Activated CD8-positive, alpha-beta memory T cell treated with anti-CD3 and anti-CD28 coated beads, Interleukin-2, amount 50 U/mL, for 24 hours (primary cell): ENCODE results near the gene STX16.
"Not testable (repeated sequence)": the region's sequence is repeated elsewhere in the genome, so short reads cannot be mapped to it uniquely, and the experiment has no call there.

ENCODE experiments used
- DNase-seq: peaks from one replicate; pipeline ENCODE4 v3.0.0-alpha.2; 2020; ENCODE audit errors: extremely low read depth

Gene STX16

DNA sequence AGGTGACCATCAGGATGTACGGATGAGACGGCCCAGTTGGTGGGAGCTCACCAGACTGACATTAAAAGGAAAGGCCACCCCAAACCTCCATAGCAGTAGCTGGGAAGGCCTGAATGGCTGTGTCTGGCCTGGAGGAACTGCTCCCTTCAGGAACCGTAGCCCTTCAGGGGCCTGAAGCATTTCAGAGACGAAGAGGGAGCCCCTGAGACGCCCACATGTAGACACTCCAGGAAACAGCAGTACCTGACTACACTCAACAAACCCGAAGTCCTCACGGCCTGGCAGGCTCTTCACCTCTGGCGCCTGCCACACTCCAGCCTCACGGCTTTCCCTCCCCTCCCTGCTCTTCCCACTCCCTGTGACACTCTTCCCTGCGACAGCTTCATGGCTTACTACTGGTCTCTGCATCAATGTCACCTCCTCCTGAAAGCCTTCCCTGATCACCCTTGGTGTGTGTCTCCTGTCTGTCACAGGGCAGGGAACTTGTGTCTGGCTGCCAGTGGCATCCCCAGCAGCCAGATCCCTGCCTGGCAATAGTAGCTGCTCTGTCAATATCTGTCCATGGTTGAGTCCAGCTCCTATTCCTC lies 14.6 kb upstream of the STX16 start:
- no peak for DNase-seq

DNA sequence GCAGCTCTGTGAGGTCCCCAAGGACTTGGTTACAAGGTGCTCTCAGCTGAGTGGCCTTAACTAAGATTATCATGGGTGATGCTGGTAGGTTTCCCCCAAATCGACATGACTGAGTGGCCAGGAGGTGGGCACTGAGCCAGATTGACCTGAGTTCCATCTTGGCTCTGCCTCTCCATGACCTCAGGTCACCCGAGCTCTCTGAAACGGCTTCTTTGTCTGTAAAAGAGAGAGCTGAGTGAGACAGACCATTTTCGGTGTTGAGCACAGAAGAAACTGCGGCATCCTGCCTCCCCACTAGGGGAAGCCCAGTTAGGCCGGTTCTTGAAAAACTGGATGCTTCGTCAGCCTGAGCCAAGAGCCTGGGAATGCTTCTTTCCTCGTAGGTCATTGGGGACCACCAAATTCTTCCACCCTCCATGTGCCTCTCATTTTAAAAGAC lies 14.1 kb upstream of the STX16 start:
- no peak for DNase-seq

GRCh38 chr20:58637466-58638213 lies 13.4 kb upstream of the STX16 start:
- no peak for DNase-seq

GRCh38 chr20:58638467-58639181 lies 12.5 kb upstream of the STX16 start:
- DNase-seq = no peak

DNA sequence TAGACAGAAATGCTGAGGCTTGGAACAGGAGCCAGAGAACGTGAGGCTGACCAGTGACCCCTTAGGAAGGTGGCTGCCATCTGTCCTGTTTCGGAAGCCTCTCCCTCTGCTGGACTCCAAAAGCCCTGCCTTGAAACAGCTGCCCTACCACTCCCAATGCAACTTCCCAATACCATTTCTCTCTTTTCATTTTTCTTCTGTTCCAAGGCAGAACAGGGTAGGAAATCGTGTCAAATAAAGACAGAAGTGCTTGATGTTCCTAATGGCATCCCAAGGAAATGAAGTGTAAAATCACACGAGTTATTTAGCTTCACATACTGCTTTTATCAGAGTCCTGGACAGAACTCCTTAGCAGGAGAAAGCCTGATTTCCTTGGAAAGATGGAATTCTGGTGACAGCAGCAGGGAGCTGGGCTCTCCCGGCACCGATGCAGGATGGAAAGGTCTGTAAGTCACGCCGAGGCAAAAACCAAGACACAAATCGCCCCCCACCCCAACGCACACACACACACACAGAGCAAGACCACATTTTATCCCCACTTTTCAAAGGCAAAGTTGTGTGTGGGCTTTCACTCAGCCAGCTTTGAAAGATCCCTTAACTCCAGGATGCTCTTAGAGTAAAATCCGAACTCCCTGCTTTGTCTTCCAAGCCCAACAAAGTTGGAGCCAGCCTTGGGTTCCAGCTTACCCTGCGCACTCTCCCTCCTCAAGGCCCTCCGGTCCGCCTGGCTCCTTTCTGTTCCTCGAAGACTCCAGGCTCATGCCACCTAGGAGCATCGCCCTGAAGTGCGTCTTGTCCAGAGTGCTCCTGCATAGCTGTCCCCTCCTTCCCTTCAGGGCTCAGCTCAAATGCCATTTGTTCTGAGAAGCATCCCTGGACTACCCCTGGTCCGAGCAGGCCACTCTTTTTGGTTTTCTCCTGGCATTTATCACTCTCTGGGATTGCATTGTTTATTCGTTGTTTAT lies 11.6 kb upstream of the STX16 start:
- DNase-seq = no peak

- no peak for DNase-seq
These were observed 10.6 kb upstream of the STX16 start for GRCh38 chr20:58640446-58640845.

DNA sequence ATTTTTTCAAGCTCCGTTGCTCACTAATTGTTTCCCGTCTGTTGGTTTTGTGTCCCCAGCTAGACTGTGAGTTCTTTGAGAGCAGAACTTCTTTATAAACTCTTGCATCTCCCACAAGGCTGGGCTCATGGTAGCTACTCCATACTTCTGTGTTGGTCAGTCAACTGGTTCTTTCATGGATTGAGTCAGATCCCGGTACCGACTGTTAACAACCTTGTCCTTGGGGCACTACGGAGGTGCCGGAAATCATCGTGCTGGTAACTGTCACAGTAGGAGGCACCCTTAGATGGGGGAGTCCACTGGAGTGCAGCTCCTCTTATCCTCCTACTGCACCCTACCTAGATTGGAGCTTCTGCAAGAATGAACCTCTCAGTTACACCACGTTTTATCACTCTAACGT lies 8.6 kb upstream of the STX16 start:
- no peak for DNase-seq

- not testable (repeated sequence) for DNase-seq
These were observed 8.2 kb upstream of the STX16 start for GRCh38 chr20:58642896-58643295.

- no peak for DNase-seq
These were observed 5.6 kb upstream of the STX16 start for GRCh38 chr20:58645412-58645968.

GRCh38 chr20:58646257-58646656 lies 4.8 kb upstream of the STX16 start:
- DNase-seq = no peak

DNA sequence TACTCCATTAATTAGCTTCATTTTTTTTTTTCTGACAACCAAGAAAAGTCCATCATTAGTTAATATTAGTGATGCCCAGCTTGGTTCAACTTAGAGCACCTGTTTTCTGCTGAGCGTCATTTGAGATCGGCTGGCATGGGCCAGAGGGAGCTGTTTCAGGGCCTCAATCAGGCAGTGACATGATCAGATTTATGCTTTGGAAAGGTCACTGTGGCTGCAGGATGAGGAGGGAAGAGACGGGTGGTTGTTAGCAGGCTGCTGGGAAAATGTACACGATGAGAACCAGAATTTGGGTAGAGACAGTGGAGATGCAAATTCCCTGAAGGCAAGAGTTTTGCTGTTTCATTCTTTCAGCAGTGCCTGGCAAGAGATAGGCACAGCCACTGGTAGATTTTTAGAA lies 4.4 kb upstream of the STX16 start:
- DNase-seq = no peak

DNA sequence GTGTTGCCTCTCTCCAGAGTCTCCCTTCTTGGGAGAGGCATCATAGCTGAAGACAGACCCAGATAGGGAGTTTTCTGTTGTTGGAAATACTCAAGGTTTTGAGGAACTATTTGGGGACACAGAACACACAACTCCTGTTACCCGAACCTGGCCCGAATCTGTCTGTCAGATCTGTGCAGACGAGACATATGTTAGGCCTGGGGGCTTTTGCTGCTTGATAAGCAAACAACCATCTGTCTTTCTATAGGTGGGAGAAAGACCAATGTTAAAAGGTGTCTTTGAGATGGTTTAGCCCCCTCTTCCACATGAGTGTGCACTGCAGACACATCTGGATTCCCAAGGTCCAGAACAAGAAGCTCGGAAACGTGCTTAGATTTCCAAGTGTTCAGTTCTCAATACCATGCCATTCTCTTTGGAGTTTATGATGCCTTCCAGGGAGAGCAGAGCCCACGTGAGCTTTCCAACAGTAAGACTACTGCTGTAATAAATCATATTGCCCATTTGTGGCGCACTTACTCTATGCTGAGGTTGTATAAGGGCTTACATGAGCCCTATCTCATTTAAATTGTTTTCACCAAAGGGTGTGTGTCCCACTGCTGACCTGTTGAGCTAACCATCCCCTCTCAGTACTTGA lies 3.8 kb upstream of the STX16 start:
- DNase-seq = no peak

DNA sequence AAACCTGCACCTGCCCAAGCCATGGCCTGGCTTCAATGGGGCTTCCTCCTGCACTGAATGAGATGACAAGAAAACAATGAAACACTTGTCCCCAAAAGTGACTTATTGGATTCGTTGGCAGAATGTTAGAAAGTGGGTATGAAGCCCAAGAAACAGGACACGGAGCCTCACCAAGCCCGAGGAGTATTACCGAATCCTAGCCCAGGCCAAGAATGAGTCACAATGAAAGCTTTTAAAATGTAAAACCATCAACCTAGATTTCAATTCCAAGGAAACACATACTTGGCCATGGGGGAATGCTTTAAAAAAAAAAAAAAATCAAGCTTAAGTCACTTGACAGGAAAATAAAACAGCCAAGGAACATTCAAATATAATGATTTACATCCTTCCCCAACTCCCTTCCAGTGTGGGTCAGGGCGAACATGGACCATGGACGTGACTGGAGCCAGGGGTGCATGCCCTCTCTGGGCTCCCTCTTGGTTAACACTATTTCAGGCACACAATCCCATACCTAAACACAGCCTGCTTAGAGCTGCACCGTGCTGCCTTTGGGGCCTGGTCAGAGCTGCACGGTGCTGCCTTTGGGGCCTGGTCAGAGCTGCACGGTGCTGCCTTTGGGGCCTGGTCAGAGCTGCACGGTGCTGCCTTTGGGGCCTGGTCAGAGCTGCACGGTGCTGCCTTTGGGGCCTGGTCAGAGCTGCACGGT lies 3.1 kb upstream of the STX16 start:
- no peak for DNase-seq

GRCh38 chr20:58648502-58648825 lies 2.6 kb upstream of the STX16 start:
- not testable (repeated sequence) for DNase-seq

DNA sequence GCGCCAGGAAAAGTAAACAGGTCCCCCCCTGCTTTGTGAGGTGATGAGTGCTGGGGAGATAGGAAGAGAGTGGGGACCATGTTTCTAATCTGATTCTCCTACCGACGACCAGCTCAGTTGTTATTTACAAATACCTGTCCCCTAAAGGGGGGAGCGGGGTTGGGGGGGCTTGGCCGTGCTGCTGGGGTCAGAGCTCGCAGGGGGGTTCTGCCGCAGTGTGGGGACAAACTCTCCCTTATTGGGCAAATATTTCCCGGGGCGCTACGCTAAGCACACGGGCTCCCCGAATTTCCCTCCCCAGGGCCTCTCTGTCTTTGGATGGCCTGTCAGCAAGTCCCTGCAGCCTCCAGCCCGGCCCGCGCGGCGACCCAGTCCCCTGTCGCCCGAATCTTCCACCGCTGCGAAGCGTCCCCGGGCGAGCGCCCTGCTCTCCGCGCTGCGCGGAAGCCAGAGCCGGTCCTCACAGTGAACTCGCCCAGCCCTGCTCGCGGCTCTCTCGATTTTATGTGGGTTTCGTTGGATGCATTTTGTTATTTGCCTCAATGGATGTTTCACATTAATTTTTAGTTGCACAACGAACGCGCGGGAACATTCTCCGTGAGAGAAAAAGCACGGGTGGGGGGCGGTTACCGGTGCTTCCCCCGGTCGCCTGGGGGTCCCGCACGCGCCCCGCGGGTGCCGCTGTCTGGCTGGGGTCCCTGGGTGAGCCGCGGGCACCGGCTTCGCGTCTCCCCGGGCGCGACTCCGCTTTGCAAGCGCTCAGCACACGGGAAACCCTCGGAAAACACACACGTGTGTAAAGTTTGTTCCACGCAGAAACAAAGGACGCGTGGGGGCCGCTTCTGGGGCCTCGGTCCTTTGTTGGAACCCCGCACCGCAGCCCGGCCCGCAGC lies 1.5 kb upstream of the STX16 start:
- DNase-seq = no peak

DNA sequence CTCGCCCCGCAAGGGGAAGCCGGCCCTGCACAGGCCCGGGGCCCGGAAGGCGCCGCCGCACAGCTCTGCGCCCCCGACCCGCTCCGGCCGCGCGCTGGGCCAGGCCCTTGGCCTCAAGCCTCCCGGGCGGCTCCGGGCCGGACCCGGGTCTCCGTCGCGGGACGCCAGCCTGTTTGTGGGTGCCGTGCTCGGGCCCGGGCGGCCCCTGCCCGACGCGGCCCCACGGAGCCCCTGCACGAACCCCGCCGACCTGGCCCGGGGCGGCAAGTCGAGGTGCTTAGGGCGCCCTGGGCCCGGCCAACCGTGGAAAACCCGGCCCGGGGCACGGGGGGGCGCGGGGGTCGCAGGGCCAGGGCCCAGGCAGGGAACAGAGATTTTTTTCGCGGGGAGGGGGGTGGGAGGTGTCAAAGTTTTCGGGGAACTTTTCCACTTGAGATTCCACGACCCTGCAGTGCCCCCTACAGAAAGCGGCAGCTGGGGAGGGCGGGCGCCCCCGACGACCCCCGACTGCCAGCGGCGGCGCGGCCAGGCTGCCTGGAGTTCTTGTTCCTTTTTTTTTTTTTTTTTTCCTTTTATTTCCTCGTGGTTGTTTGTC lies 805 bp upstream of the STX16 start:
- DNase-seq = no peak

- DNase-seq = no peak
These were observed 469 bp downstream of the STX16 start for GRCh38 chr20:58651559-58651945.

GRCh38 chr20:58651946-58652605 lies 993 bp downstream of the STX16 start:
- no peak for DNase-seq
